Measurements from ENCODE around the gene FILIP1L.
"Not testable (repeated sequence)": the region's sequence is repeated elsewhere in the genome, so short reads cannot be mapped to it uniquely, and the experiment has no call there.

Gene FILIP1L

DNA sequence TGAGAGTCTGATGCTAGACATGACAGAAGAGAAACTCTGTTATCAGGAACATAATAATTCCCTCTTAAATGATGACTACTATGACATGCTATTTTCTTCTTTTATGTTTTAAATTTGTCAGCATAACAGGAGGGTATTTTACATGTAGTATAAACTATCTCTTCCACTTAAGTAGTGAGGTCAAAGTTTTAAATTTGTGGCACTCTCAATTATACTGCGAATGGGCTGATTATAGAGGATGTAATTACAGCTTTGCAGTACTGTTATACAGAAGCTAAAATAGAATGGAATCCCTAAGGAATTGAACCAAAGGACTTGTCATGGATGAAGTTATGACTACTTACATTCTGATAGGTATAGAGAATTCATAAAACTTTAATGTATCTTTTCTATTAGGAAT lies 262.3 kb downstream of the FILIP1L start:
- H3K27ac ChIP-seq (ENCODE audit: low read length) = no peak overlapping the region
- no peaks in the 10 kb centered on the region for H3K9me3 ChIP-seq (ENCODE audit: control insufficient read depth in 1 of 2, low read length in 2 of 2)
- H3K27me3 ChIP-seq (ENCODE audit: low read depth, low read length) = no peaks in the 10 kb centered on the region
- peaks cover 8 to 36% of the 10 kb centered on the region in 2 donors for H3K4me1 ChIP-seq (ENCODE audit: control insufficient read depth in 1 of 2, insufficient read depth in 2 of 2, low read length in 2 of 2)
- H3K4me3 ChIP-seq (ENCODE audit: low read depth in 1 of 2, low read length in 2 of 2) = no peak overlapping the region
- peaks cover 27 to 30% of the 10 kb centered on the region in 2 donors for H3K36me3 ChIP-seq (ENCODE audit: control insufficient read depth in 1 of 2, insufficient read depth in 2 of 2, low read length in 2 of 2)

DNA sequence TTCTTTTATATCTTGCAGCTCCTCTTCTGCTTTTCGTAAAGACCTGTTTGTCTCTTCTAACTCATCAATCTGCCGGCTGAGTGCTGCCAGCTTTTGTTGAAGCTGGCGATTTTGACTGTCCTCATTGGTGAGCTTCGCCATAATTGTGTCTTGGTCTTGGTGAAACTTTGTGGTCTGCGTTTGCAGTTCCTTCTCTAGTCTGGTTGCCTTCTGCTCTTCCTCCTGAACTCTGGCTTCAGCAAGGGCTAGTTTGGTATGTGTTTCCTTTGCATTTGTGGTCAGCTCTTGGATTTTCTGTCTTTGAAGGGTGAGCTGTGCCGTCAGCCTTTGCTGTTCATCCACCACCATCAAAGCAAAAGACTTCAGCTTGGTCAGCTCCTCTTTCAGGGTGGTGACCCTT lies 263.7 kb downstream of the FILIP1L start:
- Histone ChIP-seq H3K27me3 (ENCODE audit: low read depth, low read length) (no peaks in the 10 kb centered on the region), H3K4me1 (ENCODE audit: control insufficient read depth in 1 of 2, insufficient read depth in 2 of 2, low read length in 2 of 2) (peaks cover 11 to 34% of the 10 kb centered on the region in 2 donors), H3K27ac (ENCODE audit: low read length) (no peak overlapping the region), H3K4me3 (ENCODE audit: low read depth in 1 of 2, low read length in 2 of 2) (no peak overlapping the region), H3K36me3 (ENCODE audit: control insufficient read depth in 1 of 2, insufficient read depth in 2 of 2, low read length in 2 of 2) (peaks cover 21 to 26% of the 10 kb centered on the region in 2 donors), H3K9me3 (ENCODE audit: control insufficient read depth in 1 of 2, low read length in 2 of 2) (no peaks in the 10 kb centered on the region)

DNA sequence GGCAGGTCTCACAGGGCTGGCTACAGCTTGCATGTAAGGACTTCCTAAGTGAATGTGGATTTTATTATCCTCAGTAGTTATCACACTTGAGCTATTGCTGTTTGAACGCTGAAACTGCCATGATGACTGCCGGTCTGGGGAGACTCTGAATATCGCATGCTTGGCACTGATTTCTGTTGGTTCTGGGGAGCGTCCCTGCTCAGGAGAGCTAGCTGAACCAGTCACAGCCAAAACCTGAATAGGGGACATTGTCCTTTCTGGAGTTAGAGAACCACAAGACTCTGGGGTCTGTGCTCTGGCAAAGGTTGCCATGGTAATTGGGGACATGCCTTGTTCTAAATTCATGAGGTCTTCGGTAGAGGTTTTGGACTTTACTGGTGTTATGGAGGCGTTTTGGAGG lies 265.9 kb downstream of the FILIP1L start:
- Histone ChIP-seq H3K9me3 (ENCODE audit: control insufficient read depth in 1 of 2, low read length in 2 of 2) (no peaks in the 10 kb centered on the region), H3K27me3 (ENCODE audit: low read depth, low read length) (no peaks in the 10 kb centered on the region), H3K27ac (ENCODE audit: low read length) (no peak overlapping the region), H3K4me3 (ENCODE audit: low read depth in 1 of 2, low read length in 2 of 2) (no peak overlapping the region), H3K36me3 (ENCODE audit: control insufficient read depth in 1 of 2, insufficient read depth in 2 of 2, low read length in 2 of 2) (peaks cover 21 to 26% of the 10 kb centered on the region in 2 donors), H3K4me1 (ENCODE audit: control insufficient read depth in 1 of 2, insufficient read depth in 2 of 2, low read length in 2 of 2) (peaks cover 8 to 49% of the 10 kb centered on the region in 2 donors)

DNA sequence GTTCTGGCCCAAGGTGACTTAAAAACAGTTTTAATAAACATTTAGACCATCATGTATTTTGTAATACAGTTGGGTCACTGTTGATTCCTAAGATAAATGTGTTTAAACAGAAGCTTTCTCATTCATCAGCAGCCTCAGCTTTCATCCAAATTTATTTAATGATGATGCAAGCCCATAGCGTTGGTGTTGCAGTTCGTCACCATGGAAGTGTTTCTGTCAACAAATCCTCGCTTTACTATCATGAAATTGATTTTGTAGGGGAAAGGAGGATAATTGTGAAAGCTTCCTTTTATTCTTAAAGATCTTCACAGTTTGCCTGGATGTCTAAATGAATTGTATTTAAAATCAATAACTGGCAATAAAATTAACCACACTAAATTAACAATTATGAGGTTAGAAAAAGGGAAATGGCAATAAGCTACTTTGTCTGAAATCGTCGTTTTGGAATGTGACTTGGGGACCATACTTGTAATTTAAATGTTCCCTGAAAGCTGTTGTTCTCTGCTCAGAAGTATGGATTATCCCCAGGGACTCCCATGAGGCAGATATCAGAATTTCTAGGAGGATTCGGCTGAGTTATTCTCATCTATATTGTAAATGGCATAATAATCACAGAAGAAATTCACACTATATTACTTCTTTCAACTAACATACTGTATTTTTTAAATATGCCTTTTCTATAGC lies 267.7 kb downstream of the FILIP1L start:
- Histone ChIP-seq H3K27ac (ENCODE audit: low read length) (peak overlapping the region; percentile 90), H3K9me3 (ENCODE audit: control insufficient read depth in 1 of 2, low read length in 2 of 2) (no peaks in the 10 kb centered on the region), H3K4me3 (ENCODE audit: low read depth in 1 of 2, low read length in 2 of 2) (no peak overlapping the region), H3K36me3 (ENCODE audit: control insufficient read depth in 1 of 2, insufficient read depth in 2 of 2, low read length in 2 of 2) (peaks cover 20 to 21% of the 10 kb centered on the region in 2 donors), H3K27me3 (ENCODE audit: low read depth, low read length) (no peaks in the 10 kb centered on the region), H3K4me1 (ENCODE audit: control insufficient read depth in 1 of 2, insufficient read depth in 2 of 2, low read length in 2 of 2) (peaks cover 8 to 50% of the 10 kb centered on the region in 2 donors)

DNA sequence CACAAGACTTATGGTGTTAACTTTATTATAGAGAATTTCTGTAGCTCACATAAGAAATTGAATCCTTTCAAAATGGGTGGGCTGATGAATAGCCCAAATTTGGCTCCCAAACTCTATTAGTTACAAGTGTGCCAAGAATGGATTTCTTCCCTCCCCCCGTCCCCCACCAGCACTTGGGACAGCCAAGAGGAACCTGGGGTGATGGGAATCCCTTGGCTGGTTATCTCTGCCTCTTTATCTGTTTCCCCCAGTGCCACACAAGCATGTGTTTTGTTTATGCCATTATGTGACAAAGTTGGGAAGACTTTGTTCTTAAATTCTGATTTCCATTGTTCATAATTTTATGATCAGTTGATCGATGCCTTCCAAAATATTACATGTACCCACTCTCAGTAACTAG lies 268.3 kb downstream of the FILIP1L start:
- H3K4me1 ChIP-seq (ENCODE audit: control insufficient read depth in 1 of 2, insufficient read depth in 2 of 2, low read length in 2 of 2) = peaks cover 8 to 50% of the 10 kb centered on the region in 2 donors
- no peaks in the 10 kb centered on the region for H3K27me3 ChIP-seq (ENCODE audit: low read depth, low read length)
- peaks cover 17 to 21% of the 10 kb centered on the region in 2 donors for H3K36me3 ChIP-seq (ENCODE audit: control insufficient read depth in 1 of 2, insufficient read depth in 2 of 2, low read length in 2 of 2)
- H3K4me3 ChIP-seq (ENCODE audit: low read depth in 1 of 2, low read length in 2 of 2) = no peak overlapping the region
- H3K9me3 ChIP-seq (ENCODE audit: control insufficient read depth in 1 of 2, low read length in 2 of 2) = no peaks in the 10 kb centered on the region
- peak overlapping the region; percentile 90 for H3K27ac ChIP-seq (ENCODE audit: low read length)

DNA sequence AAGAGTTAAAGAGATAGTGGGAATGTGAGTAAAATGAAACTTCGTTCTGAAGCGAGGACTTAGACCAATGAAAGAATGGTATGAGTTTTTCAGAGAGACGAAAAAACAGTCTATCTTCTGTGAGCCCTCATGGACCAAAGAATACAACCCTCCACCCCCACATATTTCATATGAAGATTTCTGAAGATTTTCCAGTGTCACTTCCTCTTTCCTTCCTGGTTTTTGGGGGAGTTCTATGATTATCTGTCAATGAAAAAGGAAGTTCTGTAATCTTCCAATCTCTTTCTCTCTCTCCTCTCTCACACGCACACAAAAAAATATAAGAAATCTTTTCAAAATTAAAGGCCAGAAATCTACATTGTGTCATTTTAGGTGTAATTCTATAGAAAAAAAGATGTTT lies 269.0 kb downstream of the FILIP1L start:
- Histone ChIP-seq H3K9me3 (ENCODE audit: control insufficient read depth in 1 of 2, low read length in 2 of 2) (no peaks in the 10 kb centered on the region), H3K36me3 (ENCODE audit: control insufficient read depth in 1 of 2, insufficient read depth in 2 of 2, low read length in 2 of 2) (peaks cover 10 to 15% of the 10 kb centered on the region in 2 donors), H3K4me1 (ENCODE audit: control insufficient read depth in 1 of 2, insufficient read depth in 2 of 2, low read length in 2 of 2) (peaks cover 8 to 47% of the 10 kb centered on the region in 2 donors), H3K27me3 (ENCODE audit: low read depth, low read length) (no peaks in the 10 kb centered on the region), H3K4me3 (ENCODE audit: low read depth in 1 of 2, low read length in 2 of 2) (no peak overlapping the region), H3K27ac (ENCODE audit: low read length) (peak overlapping the region; percentile 90)

DNA sequence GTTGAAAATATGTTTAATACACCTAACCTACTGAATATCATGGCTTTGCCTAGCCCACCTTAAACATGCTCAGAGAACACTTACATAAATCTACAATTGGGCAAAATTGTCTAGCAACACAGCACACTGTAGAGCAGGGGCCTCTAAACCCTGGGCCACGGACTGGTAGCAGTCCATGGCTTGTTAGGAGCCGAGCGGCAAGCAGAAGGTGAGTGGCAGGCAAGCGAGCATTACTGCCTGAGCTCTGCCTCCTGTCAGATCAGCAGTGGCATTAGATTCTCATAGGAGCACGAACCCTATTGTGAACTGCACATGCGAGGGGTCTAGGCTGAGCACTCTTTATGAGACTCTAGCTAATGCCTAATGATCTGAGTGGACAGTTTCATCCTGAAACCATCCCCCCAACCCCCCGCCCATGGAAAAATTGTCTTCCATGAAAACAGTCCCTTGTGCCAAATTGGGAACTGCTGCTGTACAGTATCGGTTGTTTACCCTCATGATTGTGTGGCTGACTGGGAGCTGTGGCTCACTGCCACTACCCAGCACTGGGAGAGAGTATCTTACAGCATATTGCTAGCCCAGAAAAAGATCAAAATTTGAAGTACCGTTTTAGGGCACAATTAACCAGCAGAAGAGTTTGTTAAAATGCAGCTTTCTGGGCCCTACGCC lies 270.6 kb downstream of the FILIP1L start:
- Histone ChIP-seq H3K36me3 (ENCODE audit: control insufficient read depth in 1 of 2, insufficient read depth in 2 of 2, low read length in 2 of 2) (peaks cover 0 to 1% of the 10 kb centered on the region in 2 donors), H3K27ac (ENCODE audit: low read length) (peak overlapping the region; percentile 67), H3K9me3 (ENCODE audit: control insufficient read depth in 1 of 2, low read length in 2 of 2) (no peaks in the 10 kb centered on the region), H3K27me3 (ENCODE audit: low read depth, low read length) (no peaks in the 10 kb centered on the region), H3K4me3 (ENCODE audit: low read depth in 1 of 2, low read length in 2 of 2) (peak overlapping the region in 1 of 2 donors; percentile 33), H3K4me1 (ENCODE audit: control insufficient read depth in 1 of 2, insufficient read depth in 2 of 2, low read length in 2 of 2) (peaks cover 8 to 44% of the 10 kb centered on the region in 2 donors)

DNA sequence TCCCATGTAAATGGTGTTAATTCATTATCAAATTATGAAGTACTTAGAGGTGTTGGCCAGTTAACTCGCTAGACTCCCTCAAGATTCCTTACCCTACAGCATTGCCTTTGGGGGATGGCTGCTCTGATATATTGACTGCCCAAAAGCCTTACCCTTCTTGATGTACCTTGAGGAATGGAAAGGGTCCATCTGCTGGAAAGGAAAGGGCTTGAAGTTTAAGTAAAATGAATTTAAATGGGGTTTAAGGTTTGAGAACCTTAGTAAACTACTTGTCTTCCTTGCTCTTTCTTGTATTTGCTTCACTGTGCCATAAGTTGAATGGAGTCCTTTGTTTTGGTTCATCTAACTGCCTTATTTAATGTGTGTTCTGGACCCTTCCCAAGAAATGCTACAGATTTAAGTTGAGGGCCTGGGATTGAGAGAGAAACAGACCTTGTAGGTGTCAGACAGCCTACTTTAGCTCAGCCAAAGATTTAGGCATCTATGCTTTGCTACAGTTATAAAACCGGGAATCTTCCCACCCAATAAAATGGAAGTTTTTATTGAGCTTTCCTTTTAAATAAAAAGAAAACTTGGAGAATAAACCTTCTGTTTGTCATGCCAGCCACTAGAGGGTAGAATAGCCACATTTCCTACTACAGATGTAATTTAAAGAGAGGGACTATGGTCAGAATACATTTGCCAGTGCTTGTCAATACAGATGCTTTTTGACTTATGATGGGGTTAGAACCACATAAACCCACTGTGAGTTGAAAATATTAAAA lies 271.3 kb downstream of the FILIP1L start:
- H3K36me3 ChIP-seq (ENCODE audit: control insufficient read depth in 1 of 2, insufficient read depth in 2 of 2, low read length in 2 of 2) = no peaks in the 10 kb centered on the region
- H3K27me3 ChIP-seq (ENCODE audit: low read depth, low read length) = no peaks in the 10 kb centered on the region
- H3K9me3 ChIP-seq (ENCODE audit: control insufficient read depth in 1 of 2, low read length in 2 of 2) = no peaks in the 10 kb centered on the region
- peak overlapping the region; percentile 67 for H3K27ac ChIP-seq (ENCODE audit: low read length)
- H3K4me1 ChIP-seq (ENCODE audit: control insufficient read depth in 1 of 2, insufficient read depth in 2 of 2, low read length in 2 of 2) = peaks cover 8 to 37% of the 10 kb centered on the region in 2 donors
- no peak overlapping the region for H3K4me3 ChIP-seq (ENCODE audit: low read depth in 1 of 2, low read length in 2 of 2)

DNA sequence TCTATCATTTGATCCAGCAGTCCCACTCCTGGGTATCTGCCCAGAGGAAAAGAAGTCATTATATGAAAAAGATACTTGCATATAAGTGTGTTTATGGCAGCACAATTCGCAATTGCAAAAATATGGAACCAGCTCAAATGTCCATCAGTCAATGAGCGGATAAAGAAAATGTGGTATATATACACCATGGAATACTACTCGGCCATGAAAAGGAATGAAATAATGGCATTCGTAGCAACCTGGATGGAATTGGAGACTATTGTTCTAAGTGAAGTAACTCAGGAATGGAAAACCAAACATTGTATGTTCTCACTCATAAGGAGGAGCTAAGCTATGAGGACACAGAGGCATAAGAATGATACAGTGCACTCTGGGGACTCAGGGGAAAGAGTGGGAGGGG lies 272.4 kb downstream of the FILIP1L start:
- peaks cover 8 to 31% of the 10 kb centered on the region in 2 donors for H3K4me1 ChIP-seq (ENCODE audit: control insufficient read depth in 1 of 2, insufficient read depth in 2 of 2, low read length in 2 of 2)
- not testable (repeated sequence) for H3K36me3 ChIP-seq (ENCODE audit: control insufficient read depth in 1 of 2, insufficient read depth in 2 of 2, low read length in 2 of 2); H3K27ac ChIP-seq (ENCODE audit: low read length)

DNA sequence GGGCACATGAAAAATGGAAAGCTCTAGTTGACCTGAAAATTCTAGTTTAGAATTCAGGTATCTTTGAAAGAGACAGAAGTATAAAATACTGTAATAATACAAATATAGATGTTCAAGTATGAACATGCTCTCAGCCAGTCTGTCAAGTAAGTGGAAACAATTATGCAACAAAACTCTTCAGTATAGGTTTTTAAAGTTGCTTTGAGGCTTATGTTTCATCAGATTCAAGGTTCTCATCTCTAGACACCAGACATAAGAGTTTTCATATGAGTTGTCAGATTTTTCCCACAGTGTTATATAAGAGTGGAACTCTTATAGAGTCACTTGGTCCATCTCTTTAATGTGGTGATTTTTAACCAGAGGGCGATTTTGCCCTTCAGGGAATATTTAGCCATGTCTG lies 274.7 kb downstream of the FILIP1L start:
- H3K36me3 ChIP-seq (ENCODE audit: control insufficient read depth in 1 of 2, insufficient read depth in 2 of 2, low read length in 2 of 2) = no peaks in the 10 kb centered on the region
- H3K27me3 ChIP-seq (ENCODE audit: low read depth, low read length) = no peaks in the 10 kb centered on the region
- H3K27ac ChIP-seq (ENCODE audit: low read length) = no peak overlapping the region
- no peaks in the 10 kb centered on the region for H3K9me3 ChIP-seq (ENCODE audit: control insufficient read depth in 1 of 2, low read length in 2 of 2)
- H3K4me3 ChIP-seq (ENCODE audit: low read depth in 1 of 2, low read length in 2 of 2) = no peak overlapping the region
- H3K4me1 ChIP-seq (ENCODE audit: control insufficient read depth in 1 of 2, insufficient read depth in 2 of 2, low read length in 2 of 2) = peaks cover 5 to 21% of the 10 kb centered on the region in 2 donors

More for the DNA sequence above, 272.4 kb downstream of the FILIP1L start:
- H3K4me3 ChIP-seq (ENCODE audit: low read depth in 1 of 2, low read length in 2 of 2); H3K9me3 ChIP-seq (ENCODE audit: control insufficient read depth in 1 of 2, low read length in 2 of 2); H3K27me3 ChIP-seq (ENCODE audit: low read depth, low read length): not testable (repeated sequence)

DNA sequence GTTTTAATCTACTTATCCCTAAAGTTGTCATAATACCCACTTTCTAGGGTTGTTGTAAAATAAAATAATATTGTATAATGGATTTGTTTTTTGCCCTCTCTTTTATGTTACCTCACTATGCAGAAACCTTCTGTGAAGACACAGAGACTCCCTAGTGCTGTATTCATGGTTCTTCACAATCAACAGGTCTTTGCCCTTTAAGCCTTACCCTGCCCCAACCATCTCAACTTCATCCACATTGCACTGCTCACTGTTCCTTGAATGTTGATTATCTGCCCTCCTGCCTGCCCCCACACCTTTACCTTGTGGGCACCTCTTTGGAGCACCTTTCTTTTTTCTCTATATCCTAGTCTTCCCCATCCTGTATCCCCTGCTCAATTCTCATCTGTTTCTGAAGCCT lies 275.5 kb downstream of the FILIP1L start:
- Histone ChIP-seq H3K27me3 (ENCODE audit: low read depth, low read length) (no peaks in the 10 kb centered on the region), H3K27ac (ENCODE audit: low read length) (no peak overlapping the region), H3K9me3 (ENCODE audit: control insufficient read depth in 1 of 2, low read length in 2 of 2) (no peaks in the 10 kb centered on the region), H3K4me1 (ENCODE audit: control insufficient read depth in 1 of 2, insufficient read depth in 2 of 2, low read length in 2 of 2) (peaks cover 0 to 14% of the 10 kb centered on the region in 2 donors), H3K4me3 (ENCODE audit: low read depth in 1 of 2, low read length in 2 of 2) (no peak overlapping the region), H3K36me3 (ENCODE audit: control insufficient read depth in 1 of 2, insufficient read depth in 2 of 2, low read length in 2 of 2) (no peaks in the 10 kb centered on the region)

Data from muscle layer of duodenum (tissue), 2 donors.